Endothelial cell of umbilical vein (primary cell): ENCODE measurements around the gene RNF224. TPM values are rescaled to one million over a fixed set of nuclear protein-coding genes. Genes with fewer than 3 reads are reported as not detected.

Experiments used
- BruUV-seq: library from RNA; stranded (reverse); fragments of 400-500 nt; replicated peaks from 2 replicates; lab custom pipeline; 2021; lab: Mats Ljungman, UMichigan
- CTCF ChIA-PET: fragments of 300-600, 350-600 bp; sonication (Branson Sonifier 250); formaldehyde crosslinking; loops from one replicate; lab custom pipeline; 2021; ENCODE audit warnings: antibody characterized with exemption, inconsistent platforms; lab: Charles Lee
- POLR2A ChIA-PET: fragments of 300-600, 350-600 bp; sonication (Branson Sonifier 250); formaldehyde crosslinking; loops from one replicate; lab custom pipeline; 2021; ENCODE audit warnings: antibody characterized with exemption, inconsistent platforms; lab: Charles Lee
- DNase-seq: peaks from one replicate; pipeline ENCODE4 v3.0.0-alpha.2; 2011; ENCODE audit warnings: low read depth, low spot score
- FAIRE-seq: peaks from 2 replicates; lab custom pipeline; 2011; peaks lifted over from hg19 to GRCh38; lab: Jason Lieb, UNC
- H2AFZ ChIP-seq: 2 replicates; pipeline ENCODE4 v1.6.0; 2012; ENCODE audit warnings: low read depth, low read length, control low read depth, inconsistent platforms
- H3K27ac ChIP-seq: 2 replicates; pipeline ENCODE4 v1.5.1; 2011; ENCODE audit warnings: low read depth, mild to moderate bottlenecking, control low read depth, low read length, moderate library complexity; ENCODE audit not compliant: insufficient read depth
- H3K27me3 ChIP-seq, 2 experiments: 2 replicates each; pipeline versions ENCODE4 v1.6.0 to v1.6.1; 2011; ENCODE audit warnings: low read length in 2 of 2, mixed read lengths in 1 of 2; ENCODE audit not compliant: control insufficient read depth in 2 of 2, insufficient read depth in 2 of 2
- H3K36me3 ChIP-seq, 2 experiments: 2 replicates in 1 of 2; 3 replicates in 1 of 2; pipeline ENCODE4 v1.5.1; 2011; ENCODE audit warnings: low read length in 2 of 2, mild to moderate bottlenecking in 1 of 2, moderate library complexity in 1 of 2; ENCODE audit not compliant: control insufficient read depth in 2 of 2, insufficient read depth in 2 of 2; ENCODE audit errors: extremely low read depth in 1 of 2
- H3K4me1 ChIP-seq: 3 replicates; pipeline ENCODE4 v1.5.1; 2011; ENCODE audit warnings: mild to moderate bottlenecking, low read length; ENCODE audit not compliant: control insufficient read depth, insufficient read depth; ENCODE audit errors: extremely low read depth
- H3K4me2 ChIP-seq: 2 replicates; pipeline ENCODE4 v1.6.1; 2011; ENCODE audit warnings: low read length, control low read depth, mixed read lengths; ENCODE audit not compliant: insufficient read depth
- H3K4me3 ChIP-seq, 3 experiments: fragments of 200-600 bp in 1 of 3; sonication (generic), shearing (Covaris generic) in 1 of 3; replicated peaks in 1 of 3; 2 replicates each; pipeline ENCODE4 v1.5.1; 2011 to 2016; ENCODE audit warnings: control low read depth in 3 of 3, low read length in 3 of 3, mild to moderate bottlenecking in 2 of 3, inconsistent platforms in 1 of 3, low read depth in 1 of 3, moderate library complexity in 1 of 3; ENCODE audit not compliant: insufficient read depth in 1 of 3
- H3K79me2 ChIP-seq: 2 replicates; pipeline ENCODE4 v1.6.0; 2012; ENCODE audit warnings: low read length, inconsistent platforms; ENCODE audit not compliant: control insufficient read depth, insufficient read depth
- H3K9ac ChIP-seq: replicated peaks from 2 replicates; pipeline ENCODE3; 2011; ENCODE audit warnings: low read length, control low read depth; ENCODE audit not compliant: insufficient read depth; ENCODE audit errors: extremely low read depth
- H3K9me1 ChIP-seq: replicated peaks from 3 replicates; pipeline ENCODE4 v1.6.0; 2011; ENCODE audit warnings: mild to moderate bottlenecking, low read length; ENCODE audit not compliant: control insufficient read depth, insufficient read depth; ENCODE audit errors: extremely low read depth
- H3K9me3 ChIP-seq: replicated peaks from 2 replicates; pipeline ENCODE4 v1.5.1; 2012; ENCODE audit warnings: low read length, inconsistent platforms; ENCODE audit not compliant: control insufficient read depth, insufficient read depth
- H4K20me1 ChIP-seq: replicated peaks from 2 replicates; pipeline ENCODE3; 2011; ENCODE audit warnings: mild to moderate bottlenecking, low read length; ENCODE audit not compliant: control insufficient read depth, insufficient read depth; ENCODE audit errors: extremely low read depth
- CTCF ChIP-seq, 2 donors: IDR thresholded peaks; 1 replicate in 1 of 2; 2 replicates in 1 of 2; pipeline ENCODE4 v1.5.1; 2011; ENCODE audit warnings: low read length in 2 of 2, mild to moderate bottlenecking in 2 of 2, moderate library complexity in 2 of 2, control low read depth in 1 of 2, inconsistent platforms in 1 of 2, low read depth in 1 of 2; ENCODE audit not compliant: insufficient read depth in 1 of 2; ENCODE audit errors: extremely low read depth in 1 of 2
- EZH2 ChIP-seq: IDR thresholded peaks from 2 replicates; pipeline ENCODE4 v1.6.1; 2012; ENCODE audit warnings: borderline replicate concordance, low read depth, mild to moderate bottlenecking, moderate library complexity, low read length, inconsistent platforms; ENCODE audit not compliant: severe bottlenecking
- FOS ChIP-seq: IDR thresholded peaks from 2 replicates; pipeline ENCODE4 v1.6.1; 2011; ENCODE audit warnings: mild to moderate bottlenecking, low read length, moderate library complexity, borderline replicate concordance; ENCODE audit not compliant: insufficient read depth
- GATA2 ChIP-seq: IDR thresholded peaks from 2 replicates; pipeline ENCODE4 v1.7.0; 2011; ENCODE audit warnings: low read depth, mild to moderate bottlenecking, moderate library complexity, mixed read lengths, low read length; ENCODE audit not compliant: insufficient read length, insufficient read depth
- JUN ChIP-seq: IDR thresholded peaks from 2 replicates; pipeline ENCODE4 v1.6.1; 2011; ENCODE audit warnings: borderline replicate concordance, low read depth; ENCODE audit not compliant: insufficient read length, insufficient read depth
- MAX ChIP-seq: IDR thresholded peaks from 2 replicates; pipeline ENCODE4 v1.6.1; 2011; ENCODE audit not compliant: insufficient read depth, insufficient read length
- MYC ChIP-seq: IDR thresholded peaks from one replicate; pipeline ENCODE4 v1.6.1; 2011; ENCODE audit warnings: mild to moderate bottlenecking, low read depth, low read length
- POLR2AphosphoS5 ChIP-seq: IDR thresholded peaks from 2 replicates; pipeline ENCODE4 v1.6.1; 2012; ENCODE audit warnings: low read depth, mild to moderate bottlenecking, control low read depth, low read length, moderate library complexity; ENCODE audit not compliant: insufficient read depth
- dilution Hi-C: fragments of 300-500 bp; cut with MboI; formaldehyde crosslinking; loops from one replicate; pipeline ENCODE4 v1.15.0; 2019; ENCODE audit warnings: low sequenced_read_pairs; ENCODE audit not compliant: extremely low pct_ligation_motif_present
- intact Hi-C: fragments of 100-400 bp; cut with micrococcal nuclease; formaldehyde crosslinking; loops from one replicate; pipeline ENCODE4 v1.10.0; 2022
- polyA plus RNA-seq, 4 experiments: library from polyadenylated mRNA; depleted of rRNA in 3 of 4; stranded (reverse) in 3 of 4; unstranded in 1 of 4; fragments of >200 nt; gene quantifications; 2 replicates each; pipeline versions ENCODE4 v1.2.1 to v1.2.3, GENCODE V29; 2011 to 2012; ENCODE audit warnings: missing spikeins in 1 of 4
- total RNA-seq: library from RNA; stranded (reverse); gene quantifications from 2 replicates; pipeline ENCODE4 v1.2.3, GENCODE V29; 2021

The RNF224 gene
- total and polyA plus RNA-seq, 2 donors (not counting 3 experiments of a cell fraction or from before 2014, with no cell fraction given): not detected

- H2AFZ ChIP-seq: no peak overlapping the region
- peaks cover 7% of the 10 kb centered on the region for H3K79me2 ChIP-seq
- H3K4me1 ChIP-seq: peaks cover 6% of the 10 kb centered on the region
- DNase-seq (no peak), FAIRE-seq (no peak)
- TF ChIP-seq MYC (no peak), MAX (no peak), CTCF (IDR thresholded peaks at IDR 0.05; ENCODE audit: extremely low read depth in 1 of 2, insufficient read depth in 1 of 2, low read depth in 1 of 2, low read length in 2 of 2) (no peak), FOS (no peak), POLR2AphosphoS5 (no peak), EZH2 (no peak), JUN (no peak), GATA2 (no peak)
- no peak overlapping the region for H3K9ac ChIP-seq
- intact Hi-C loops: no loop called here
- no peaks in the 10 kb centered on the region for H3K9me3 ChIP-seq
- no TSS peak for BruUV-seq
- H3K27ac ChIP-seq: no peak overlapping the region
- H3K36me3 ChIP-seq: peaks cover 2 to 11% of the 10 kb centered on the region in 2 experiments
- no peak overlapping the region for H3K4me2 ChIP-seq
- no peak overlapping the region for H3K4me3 ChIP-seq
- POLR2A ChIA-PET: no interaction called here
- H3K27me3 ChIP-seq: no peaks in the 10 kb centered on the region
- H3K9me1 ChIP-seq: no peaks in the 10 kb centered on the region
- no peaks in the 10 kb centered on the region for H4K20me1 ChIP-seq
- CTCF ChIA-PET: interaction anchor here (0.6 to 1.6 kb wide), 2 partner anchors 11 to 25 kb away, joined by 3 to 9 read pairs; no protein-coding TSS in a partner anchor
- dilution Hi-C loops: no loop called here
Measured at GRCh38 chr9:137247916-137248175, 20.5 kb downstream of the RNF224 start.
